ENCODE results near the gene MGP.

The MGP gene

GRCh38 chr12:14878488-14878887, 7.2 kb downstream of the MGP start:
- Histone ChIP-seq H3K4me1 (ENCODE audit: low read length) (peaks cover 5% of the 10 kb centered on the region), H3K36me3 (replicated peaks; ENCODE audit: insufficient read depth, low read length) (no peaks in the 10 kb centered on the region), H3K27me3 (replicated peaks; ENCODE audit: insufficient read depth, low read length) (no peaks in the 10 kb centered on the region), H4K20me1 (ENCODE audit: insufficient read depth, low read length) (no peaks in the 10 kb centered on the region), H2AFZ (ENCODE audit: low read length) (no peak overlapping the region), H3K4me2 (ENCODE audit: low read depth, low read length) (no peak overlapping the region), H3K9me3 (replicated peaks; ENCODE audit: insufficient read depth, low read length) (no peaks in the 10 kb centered on the region), H3K9ac (ENCODE audit: low read length) (no peak overlapping the region), H3K9me2 (replicated peaks; ENCODE audit: insufficient read depth, low read length) (no peaks in the 10 kb centered on the region), H3K27ac (ENCODE audit: low read length) (no peak overlapping the region), H3K4me3 (ENCODE audit: low read length) (no peak overlapping the region), H3K79me2 (ENCODE audit: low read length) (no peaks in the 10 kb centered on the region), H3F3A (ENCODE audit: insufficient read depth, low read length) (no peaks in the 10 kb centered on the region)
- no peak for DNase-seq
- TF ChIP-seq EZH2 (optimal IDR thresholded peaks at IDR 0.05; ENCODE audit: low read depth, low read length), result no peak
- TF ChIP-seq CTCF (IDR thresholded peaks at IDR 0.05; ENCODE audit: low read length), result no peak
- no peak for TF ChIP-seq EZH2phosphoT487 (IDR thresholded peaks at IDR 0.05; ENCODE audit: low read length)

GRCh38 chr12:14876833-14877232, 8.8 kb downstream of the MGP start:
- Histone ChIP-seq H3K9ac (ENCODE audit: low read length) (no peak overlapping the region), H4K20me1 (ENCODE audit: insufficient read depth, low read length) (no peaks in the 10 kb centered on the region), H3K79me2 (ENCODE audit: low read length) (no peaks in the 10 kb centered on the region), H2AFZ (ENCODE audit: low read length) (no peak overlapping the region), H3F3A (ENCODE audit: insufficient read depth, low read length) (no peaks in the 10 kb centered on the region), H3K4me3 (ENCODE audit: low read length) (no peak overlapping the region), H3K4me1 (ENCODE audit: low read length) (peaks cover 10% of the 10 kb centered on the region), H3K27me3 (replicated peaks; ENCODE audit: insufficient read depth, low read length) (no peaks in the 10 kb centered on the region), H3K9me3 (replicated peaks; ENCODE audit: insufficient read depth, low read length) (no peaks in the 10 kb centered on the region), H3K4me2 (ENCODE audit: low read depth, low read length) (no peak overlapping the region), H3K9me2 (replicated peaks; ENCODE audit: insufficient read depth, low read length) (no peaks in the 10 kb centered on the region), H3K27ac (ENCODE audit: low read length) (no peak overlapping the region), H3K36me3 (replicated peaks; ENCODE audit: insufficient read depth, low read length) (no peaks in the 10 kb centered on the region)
- no peak for TF ChIP-seq EZH2phosphoT487 (IDR thresholded peaks at IDR 0.05; ENCODE audit: low read length)
- TF ChIP-seq EZH2 (optimal IDR thresholded peaks at IDR 0.05; ENCODE audit: low read depth, low read length), result no peak
- TF ChIP-seq CTCF (IDR thresholded peaks at IDR 0.05; ENCODE audit: low read length), result no peak
- DNase-seq, result no peak

GRCh38 chr12:14874882-14875281, 10.8 kb downstream of the MGP start:
- H3K27ac ChIP-seq (ENCODE audit: low read length), result no peak overlapping the region
- no peak overlapping the region for H3K4me2 ChIP-seq (ENCODE audit: low read depth, low read length)
- no peak for DNase-seq
- no peaks in the 10 kb centered on the region for H3F3A ChIP-seq (ENCODE audit: insufficient read depth, low read length)
- H3K79me2 ChIP-seq (ENCODE audit: low read length), result no peaks in the 10 kb centered on the region
- no peak overlapping the region for H3K4me3 ChIP-seq (ENCODE audit: low read length)
- no peaks in the 10 kb centered on the region for H3K9me2 ChIP-seq (replicated peaks; ENCODE audit: insufficient read depth, low read length)
- no peaks in the 10 kb centered on the region for H3K36me3 ChIP-seq (replicated peaks; ENCODE audit: insufficient read depth, low read length)
- no peaks in the 10 kb centered on the region for H3K9me3 ChIP-seq (replicated peaks; ENCODE audit: insufficient read depth, low read length)
- H3K27me3 ChIP-seq (replicated peaks; ENCODE audit: insufficient read depth, low read length), result no peaks in the 10 kb centered on the region
- H4K20me1 ChIP-seq (ENCODE audit: insufficient read depth, low read length), result no peaks in the 10 kb centered on the region
- H2AFZ ChIP-seq (ENCODE audit: low read length), result no peak overlapping the region
- TF ChIP-seq EZH2 (optimal IDR thresholded peaks at IDR 0.05; ENCODE audit: low read depth, low read length) (no peak), EZH2phosphoT487 (IDR thresholded peaks at IDR 0.05; ENCODE audit: low read length) (no peak), CTCF (IDR thresholded peaks at IDR 0.05; ENCODE audit: low read length) (no peak)
- H3K9ac ChIP-seq (ENCODE audit: low read length), result no peak overlapping the region
- H3K4me1 ChIP-seq (ENCODE audit: low read length), result peaks cover 10% of the 10 kb centered on the region
